Parathyroid adenoma (tissue), 2 donors: ENCODE measurements around the gene FFAR4.
A peak's percentile ranks its signal among the peaks of the same experiment; 100 is the strongest.

ENCODE experiments used
- H2AFZ ChIP-seq: fragments of 300-600 bp; sonication (generic); one replicate; pipeline ENCODE4 v1.7.0; 2017; ENCODE audit warnings: antibody characterized with exemption, mild to moderate bottlenecking
- H3K27ac ChIP-seq: fragments of 300-600 bp; sonication (generic); one replicate; pipeline ENCODE4 v1.7.0; 2017
- H3K27me3 ChIP-seq: fragments of 300-600 bp; sonication (generic); one replicate; pipeline ENCODE4 v1.7.0; 2017; ENCODE audit warnings: low read length; ENCODE audit not compliant: control insufficient read depth, insufficient read depth
- H3K36me3 ChIP-seq: fragments of 300-600 bp; sonication (generic); one replicate; pipeline ENCODE4 v1.7.0; 2017; ENCODE audit warnings: low read length; ENCODE audit not compliant: control insufficient read depth, insufficient read depth
- H3K4me1 ChIP-seq: fragments of 300-600 bp; sonication (generic); one replicate; pipeline ENCODE4 v1.7.0; 2017; ENCODE audit warnings: control low read depth
- H3K4me2 ChIP-seq: fragments of 300-600 bp; sonication (generic); one replicate; pipeline ENCODE4 v1.7.0; 2017; ENCODE audit warnings: low read length
- H3K4me3 ChIP-seq: fragments of 300-600 bp; sonication (generic); one replicate; pipeline ENCODE4 v1.7.0; 2017; ENCODE audit warnings: low read depth, low read length
- H3K79me2 ChIP-seq: fragments of 300-600 bp; sonication (generic); one replicate; pipeline ENCODE4 v1.7.0; 2017; ENCODE audit warnings: control low read depth
- H3K9ac ChIP-seq: fragments of 300-600 bp; sonication (generic); one replicate; pipeline ENCODE4 v1.7.0; 2017; ENCODE audit warnings: mild to moderate bottlenecking
- H3K9me3 ChIP-seq: fragments of 300-600 bp; sonication (generic); one replicate; pipeline ENCODE4 v1.7.0; 2017; ENCODE audit warnings: low read length; ENCODE audit not compliant: control insufficient read depth
- TF ChIP-seq, protein P1 (sequence below): fragments of 300-600 bp; sonication (generic); IDR thresholded peaks from one replicate; pipeline ENCODE4 v1.7.0; 2017; ENCODE audit warnings: antibody characterized with exemption, mild to moderate bottlenecking
- donor health status: primary hyperparathyroidism.

Gene FFAR4

DNA sequence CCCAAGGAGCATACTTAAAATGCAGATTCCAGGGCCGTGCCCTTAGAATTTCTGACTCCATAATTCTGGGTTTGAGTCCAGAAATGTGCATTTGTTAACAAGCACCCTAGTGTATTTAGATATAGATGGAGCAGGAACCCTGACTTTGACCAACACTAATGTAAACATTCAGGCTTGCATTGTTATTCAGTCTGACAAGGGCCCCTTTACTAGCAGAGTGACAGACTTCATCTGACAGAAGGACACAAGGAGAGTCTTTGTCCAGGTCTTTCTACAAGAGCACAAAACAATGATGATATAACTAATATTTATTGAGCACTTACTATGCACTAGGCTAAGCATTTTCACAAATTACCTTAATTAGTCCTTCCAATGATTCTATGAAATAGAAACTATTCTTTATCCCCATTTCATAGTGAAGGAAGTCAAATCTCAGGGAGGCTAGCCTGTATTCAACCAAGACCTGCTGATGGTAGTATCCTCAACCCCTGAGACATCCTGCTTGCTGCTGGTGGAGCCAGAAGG is 30.7 kb downstream of the FFAR4 start:
- no peak overlapping the region for H3K4me3 ChIP-seq
- no peaks in the 10 kb centered on the region for H3K4me1 ChIP-seq
- H3K36me3 ChIP-seq: no peaks in the 10 kb centered on the region
- H3K9me3 ChIP-seq: no peaks in the 10 kb centered on the region
- H3K79me2 ChIP-seq: no peaks in the 10 kb centered on the region
- H3K27ac ChIP-seq: no peak overlapping the region
- no peak overlapping the region for H3K9ac ChIP-seq
- TF ChIP-seq, protein P1, sequence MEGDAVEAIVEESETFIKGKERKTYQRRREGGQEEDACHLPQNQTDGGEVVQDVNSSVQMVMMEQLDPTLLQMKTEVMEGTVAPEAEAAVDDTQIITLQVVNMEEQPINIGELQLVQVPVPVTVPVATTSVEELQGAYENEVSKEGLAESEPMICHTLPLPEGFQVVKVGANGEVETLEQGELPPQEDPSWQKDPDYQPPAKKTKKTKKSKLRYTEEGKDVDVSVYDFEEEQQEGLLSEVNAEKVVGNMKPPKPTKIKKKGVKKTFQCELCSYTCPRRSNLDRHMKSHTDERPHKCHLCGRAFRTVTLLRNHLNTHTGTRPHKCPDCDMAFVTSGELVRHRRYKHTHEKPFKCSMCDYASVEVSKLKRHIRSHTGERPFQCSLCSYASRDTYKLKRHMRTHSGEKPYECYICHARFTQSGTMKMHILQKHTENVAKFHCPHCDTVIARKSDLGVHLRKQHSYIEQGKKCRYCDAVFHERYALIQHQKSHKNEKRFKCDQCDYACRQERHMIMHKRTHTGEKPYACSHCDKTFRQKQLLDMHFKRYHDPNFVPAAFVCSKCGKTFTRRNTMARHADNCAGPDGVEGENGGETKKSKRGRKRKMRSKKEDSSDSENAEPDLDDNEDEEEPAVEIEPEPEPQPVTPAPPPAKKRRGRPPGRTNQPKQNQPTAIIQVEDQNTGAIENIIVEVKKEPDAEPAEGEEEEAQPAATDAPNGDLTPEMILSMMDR: no peak
- H2AFZ ChIP-seq: no peak overlapping the region
- H3K4me2 ChIP-seq: no peak overlapping the region
- no peaks in the 10 kb centered on the region for H3K27me3 ChIP-seq

DNA sequence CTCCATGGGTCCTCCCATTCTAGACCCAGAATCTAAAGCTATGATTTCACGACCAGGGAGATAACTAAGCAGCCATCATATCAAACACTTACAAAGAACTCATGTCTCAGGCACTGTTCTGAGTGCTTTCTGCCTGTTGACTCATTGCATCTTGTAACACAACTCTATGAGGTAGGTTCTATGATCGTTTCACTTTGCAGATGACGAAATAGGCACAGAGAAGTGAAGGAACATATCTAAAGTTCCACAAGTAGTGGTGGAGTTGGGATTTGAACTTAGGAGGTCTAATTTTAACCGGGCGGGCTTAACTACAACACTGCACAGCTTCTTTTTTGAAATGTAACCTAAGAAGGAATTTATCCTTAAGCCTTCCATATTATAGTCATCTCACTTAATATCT is 31.7 kb downstream of the FFAR4 start:
- Histone ChIP-seq H3K9me3 (no peaks in the 10 kb centered on the region), H3K27ac (no peak overlapping the region), H3K36me3 (no peaks in the 10 kb centered on the region), H3K4me3 (no peak overlapping the region), H3K79me2 (no peaks in the 10 kb centered on the region), H2AFZ (no peak overlapping the region), H3K4me2 (no peak overlapping the region), H3K27me3 (no peaks in the 10 kb centered on the region), H3K9ac (no peak overlapping the region), H3K4me1 (no peaks in the 10 kb centered on the region)
- TF ChIP-seq, protein P1: no peak

DNA sequence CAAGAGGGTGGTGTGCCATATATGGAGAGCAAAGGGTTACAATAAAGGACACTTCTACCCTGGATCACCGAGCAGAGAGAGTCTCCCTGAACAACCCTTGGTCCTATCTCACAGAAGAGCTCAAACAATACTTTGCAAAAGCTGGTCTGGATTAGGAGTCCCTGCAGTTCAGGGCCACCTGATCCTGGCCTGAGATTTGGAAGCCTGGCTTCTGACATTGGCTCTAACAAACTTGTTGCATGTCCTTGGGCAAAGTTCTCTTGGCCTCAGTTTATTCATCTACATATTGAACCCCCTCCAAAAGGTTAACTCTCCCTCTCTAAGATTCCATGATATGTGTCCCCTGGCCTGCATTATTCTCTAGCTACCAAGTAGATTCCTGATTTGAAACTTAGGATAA is 32.9 kb downstream of the FFAR4 start:
- Histone ChIP-seq H3K9me3 (no peaks in the 10 kb centered on the region), H2AFZ (no peak overlapping the region), H3K27ac (no peak overlapping the region), H3K4me3 (no peak overlapping the region), H3K36me3 (no peaks in the 10 kb centered on the region), H3K9ac (no peak overlapping the region), H3K4me1 (no peaks in the 10 kb centered on the region), H3K79me2 (no peaks in the 10 kb centered on the region), H3K27me3 (no peaks in the 10 kb centered on the region), H3K4me2 (no peak overlapping the region)
- TF ChIP-seq, protein P1: no peak

DNA sequence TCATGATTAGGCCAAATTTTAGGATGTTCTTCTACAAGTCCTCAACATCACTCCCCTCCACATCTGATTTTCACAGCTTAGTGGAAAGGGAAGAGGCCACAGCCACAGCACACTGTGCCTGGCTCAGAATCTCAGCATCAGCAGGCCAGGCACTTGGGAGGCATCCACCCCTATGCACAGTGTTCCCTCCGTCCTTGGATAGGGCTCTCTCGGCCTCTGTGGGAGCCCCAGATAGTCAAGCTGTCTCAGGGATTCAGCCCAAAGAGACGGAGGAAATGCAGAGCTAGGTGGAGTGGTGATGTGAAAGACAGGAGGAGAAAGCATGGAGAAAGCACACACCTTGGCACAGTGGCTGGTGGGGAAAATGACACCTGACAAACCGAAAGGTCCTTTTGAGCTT is 33.3 kb downstream of the FFAR4 start:
- no peak overlapping the region for H3K27ac ChIP-seq
- no peak overlapping the region for H3K4me3 ChIP-seq
- no peak overlapping the region for H2AFZ ChIP-seq
- no peak overlapping the region for H3K9ac ChIP-seq
- H3K9me3 ChIP-seq: no peaks in the 10 kb centered on the region
- H3K36me3 ChIP-seq: no peaks in the 10 kb centered on the region
- TF ChIP-seq, protein P1: no peak
- no peaks in the 10 kb centered on the region for H3K27me3 ChIP-seq
- no peak overlapping the region for H3K4me2 ChIP-seq
- no peaks in the 10 kb centered on the region for H3K79me2 ChIP-seq
- no peaks in the 10 kb centered on the region for H3K4me1 ChIP-seq

DNA sequence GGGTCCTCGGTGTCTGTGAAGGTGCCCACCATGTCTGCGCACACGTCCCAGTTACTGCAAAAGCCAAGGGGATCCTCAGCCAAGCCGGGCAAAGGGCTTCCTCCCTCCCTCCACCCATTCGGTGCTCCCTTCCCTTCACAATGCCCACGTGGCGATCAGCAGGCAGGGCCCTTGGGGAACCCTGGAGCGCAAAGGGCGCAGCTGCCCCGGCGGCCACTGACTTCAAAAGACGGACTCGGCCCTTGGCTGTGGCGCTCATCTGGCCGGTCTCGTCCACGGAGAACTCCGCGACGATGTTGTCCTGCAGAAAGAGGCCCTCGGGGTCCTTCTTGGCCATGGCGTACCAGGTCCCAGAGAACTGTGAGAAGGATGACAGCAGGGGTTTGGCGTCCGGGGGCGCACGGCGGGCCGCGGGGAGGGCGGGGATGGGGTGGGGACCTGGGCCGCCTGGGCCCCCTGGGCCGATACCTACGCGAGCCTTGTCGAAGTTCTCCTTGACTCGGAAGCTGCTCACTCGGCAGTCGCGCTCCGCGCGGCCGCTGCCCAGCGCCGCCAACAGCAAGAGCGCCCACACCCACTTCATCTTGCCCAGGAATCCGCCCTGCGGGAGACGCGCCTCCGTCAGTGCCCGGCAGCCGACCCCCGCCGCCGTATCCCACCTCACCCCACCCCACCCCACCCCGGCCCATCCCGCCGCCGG is 34.1 kb downstream of the FFAR4 start:
- no peaks in the 10 kb centered on the region for H3K27me3 ChIP-seq
- TF ChIP-seq, protein P1: no peak

More for the DNA sequence above, 34.1 kb downstream of the FFAR4 start:
- Histone ChIP-seq H3K27ac (no peak overlapping the region), H3K4me3 (no peak overlapping the region), H3K4me2 (peak overlapping the region; percentile 22), H3K4me1 (no peaks in the 10 kb centered on the region), H3K9me3 (no peaks in the 10 kb centered on the region), H3K79me2 (no peaks in the 10 kb centered on the region), H3K9ac (no peak overlapping the region), H2AFZ (no peak overlapping the region), H3K36me3 (no peaks in the 10 kb centered on the region)
